Stimulated activated naive CD8-positive, alpha-beta T cell treated with anti-CD3 and anti-CD28 coated beads, Interleukin-15, Interleukin-2, amounts not matched to agents 100 U/mL and 50 U/mL, for 24 hours (primary cell): ENCODE data around the gene CYP2D6.
"Not testable (repeated sequence)": the region's sequence is repeated elsewhere in the genome, so short reads cannot be mapped to it uniquely, and the experiment has no call there.

Experiments used
- ATAC-seq: fragments of 150-1000 bp; cut with Tn5 transposase; one replicate; pipeline ENCODE4 v1.10.0; 2021
- DNase-seq: peaks from one replicate; pipeline ENCODE4 v3.0.0; 2021

CYP2D6 gene

DNA sequence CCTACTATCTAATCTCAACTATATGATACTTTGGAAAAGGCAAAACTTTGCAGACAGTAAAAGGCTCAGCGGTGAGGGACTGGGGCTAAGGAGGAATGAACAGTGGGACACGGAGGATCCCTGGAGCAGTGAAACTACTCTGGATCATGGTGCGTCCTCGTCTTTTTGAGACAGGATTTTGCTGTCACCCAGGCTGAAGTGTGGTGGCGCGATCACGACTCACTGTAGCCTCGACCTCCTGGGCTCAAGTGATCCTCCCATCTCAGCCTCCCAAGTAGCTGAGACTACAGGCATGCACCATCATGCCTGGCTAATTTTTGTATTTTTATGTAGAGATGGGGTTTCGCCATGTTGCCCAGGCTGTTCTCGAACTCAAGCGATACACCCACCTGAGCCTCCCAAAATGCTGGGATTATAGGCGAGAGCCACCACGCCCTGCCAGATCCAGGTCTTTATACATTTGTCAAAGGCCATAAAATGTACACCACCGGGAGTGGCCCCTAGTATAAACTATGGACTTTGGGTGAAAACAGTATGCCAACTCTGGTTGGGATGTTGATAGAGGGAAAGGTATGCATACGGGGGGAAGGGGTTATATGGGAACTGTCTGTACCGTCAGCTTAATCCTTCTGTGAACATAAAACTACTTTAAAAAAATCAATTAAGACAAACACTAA, 28.0 kb upstream of the CYP2D6 start:
- DNase-seq (no peak), ATAC-seq (no peak)

- no peak for DNase-seq
- ATAC-seq: no peak
Observed at GRCh38 chr22:42156598-42156997, 26.0 kb upstream of the CYP2D6 start.

- no peak for DNase-seq
- no peak for ATAC-seq
Observed at GRCh38 chr22:42156121-42156520, 25.5 kb upstream of the CYP2D6 start.

DNA sequence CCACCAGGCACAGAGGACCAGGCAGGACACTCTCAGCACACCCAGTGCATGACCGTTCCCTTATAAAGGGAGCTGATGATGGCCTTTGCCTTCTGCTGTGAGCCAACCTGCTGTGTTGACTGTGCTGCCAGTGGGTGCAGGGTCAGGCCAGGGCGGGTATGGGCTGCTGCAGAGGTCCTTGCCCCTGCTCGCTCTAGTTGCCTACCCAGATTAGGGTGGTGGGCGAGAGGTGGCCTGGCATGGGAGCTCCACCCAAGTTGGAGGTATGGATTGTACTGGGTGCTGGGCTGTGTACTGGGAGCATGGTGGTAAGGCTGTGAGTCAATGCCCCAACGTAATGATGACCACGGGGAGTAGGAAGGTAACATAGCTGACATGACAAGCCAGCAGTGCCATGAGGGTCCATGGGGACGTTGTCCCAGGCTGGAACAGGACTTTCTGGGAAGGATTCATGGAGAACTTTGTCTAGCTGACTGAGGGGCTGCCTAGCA, 24.5 kb upstream of the CYP2D6 start:
- ATAC-seq (peak; percentile 12), DNase-seq (no peak)

DNA sequence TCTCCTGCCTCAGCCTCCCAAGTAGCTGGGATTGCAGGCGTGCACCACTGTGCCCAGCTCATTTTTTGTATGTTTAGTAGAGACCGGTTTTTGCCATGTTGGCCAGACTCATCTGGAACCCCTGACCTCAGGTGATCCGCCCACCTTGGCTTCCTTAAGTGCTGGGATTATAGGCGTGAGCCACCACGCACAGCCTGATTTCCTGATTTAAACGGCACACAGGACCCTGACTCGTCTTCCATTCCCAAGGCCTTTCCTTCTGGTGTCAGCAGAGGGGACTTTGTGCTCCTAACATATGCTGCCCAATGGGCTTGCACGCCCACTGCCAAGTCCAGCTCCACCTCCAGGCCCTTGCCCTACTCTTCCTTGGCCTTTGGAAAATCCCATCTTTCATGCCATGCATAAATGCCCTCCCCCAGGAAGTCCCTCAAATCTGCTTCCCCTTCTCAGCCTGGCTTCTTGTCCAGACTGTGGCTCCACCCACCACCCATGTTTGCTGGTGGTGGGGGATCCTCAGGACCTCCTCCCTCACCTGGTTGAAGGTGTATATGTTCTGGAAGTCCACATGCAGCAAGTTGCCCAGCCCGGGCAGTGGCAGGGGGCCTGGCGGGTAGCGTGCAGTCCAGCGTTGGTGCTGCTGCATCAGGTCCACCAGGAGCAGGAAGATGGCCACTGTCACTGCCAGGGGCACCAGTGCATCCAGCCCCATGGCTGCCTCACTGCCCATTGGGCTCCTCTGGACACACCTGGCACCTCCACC, 23.9 kb upstream of the CYP2D6 start:
- no peak for DNase-seq
- ATAC-seq: no peak

- no peak for ATAC-seq
- no peak for DNase-seq
Observed at GRCh38 chr22:42152661-42153270, 22.2 kb upstream of the CYP2D6 start.

DNA sequence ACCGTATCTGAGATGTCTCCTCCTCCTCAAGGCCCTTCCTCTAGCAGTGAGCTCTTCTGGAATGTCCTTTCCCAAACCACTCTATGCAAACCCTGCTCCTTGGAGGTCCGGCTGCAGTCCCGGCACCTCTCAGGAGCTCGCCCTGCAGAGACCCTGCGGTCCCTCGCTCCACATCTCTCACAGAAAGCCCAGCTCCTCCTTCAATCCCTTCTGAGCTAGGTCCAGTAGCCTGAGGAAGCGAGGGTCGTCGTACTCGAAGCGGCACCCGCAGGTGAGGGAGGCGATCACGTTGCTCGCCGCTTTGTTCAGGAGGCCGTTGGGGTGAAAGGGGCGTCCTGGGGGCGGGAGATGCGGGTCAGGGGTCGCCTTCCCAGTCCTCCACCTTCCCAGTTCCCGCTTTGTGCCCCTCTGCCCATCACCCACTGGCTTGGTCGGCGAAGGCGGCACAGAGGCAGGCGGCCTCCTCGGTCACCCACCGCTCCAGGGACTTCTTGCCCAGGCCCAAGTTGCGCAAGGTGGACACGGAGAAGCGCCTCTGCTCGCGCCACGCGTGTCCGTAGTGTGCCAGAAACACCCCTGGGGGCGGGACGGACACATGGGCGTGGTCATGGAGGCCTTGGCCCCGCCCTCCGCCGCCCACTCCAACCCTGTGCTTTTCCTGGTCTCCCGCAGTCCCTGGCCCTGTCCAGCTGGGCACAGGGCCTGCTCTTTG, 21.5 kb upstream of the CYP2D6 start:
- no peak for ATAC-seq
- peak; percentile 19 for DNase-seq

- ATAC-seq: no peak
- no peak for DNase-seq
Observed at GRCh38 chr22:42150727-42151590, 20.3 kb upstream of the CYP2D6 start.

GRCh38 chr22:42149798-42150197, 19.2 kb upstream of the CYP2D6 start:
- not testable (repeated sequence) for DNase-seq, ATAC-seq

DNA sequence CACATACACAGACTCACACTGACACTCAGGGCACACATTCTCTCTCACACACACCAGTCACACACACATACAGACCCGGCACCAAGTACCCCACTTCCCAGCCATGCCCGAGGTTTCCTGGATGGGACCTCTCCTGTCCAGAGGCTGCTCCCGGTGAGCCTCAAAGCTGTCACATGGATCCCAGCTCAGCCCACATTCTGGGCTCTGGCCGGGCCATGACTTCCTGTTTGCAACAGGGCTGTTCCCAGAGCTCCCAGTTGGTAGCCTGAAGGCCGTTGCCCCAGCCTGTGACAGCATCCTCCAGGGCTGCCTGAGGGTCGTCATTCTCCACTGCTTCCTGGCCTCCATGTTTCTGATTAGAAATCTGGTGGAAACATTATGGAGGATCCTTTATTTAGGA, 14.6 kb upstream of the CYP2D6 start:
- no peak for ATAC-seq
- DNase-seq: no peak

DNA sequence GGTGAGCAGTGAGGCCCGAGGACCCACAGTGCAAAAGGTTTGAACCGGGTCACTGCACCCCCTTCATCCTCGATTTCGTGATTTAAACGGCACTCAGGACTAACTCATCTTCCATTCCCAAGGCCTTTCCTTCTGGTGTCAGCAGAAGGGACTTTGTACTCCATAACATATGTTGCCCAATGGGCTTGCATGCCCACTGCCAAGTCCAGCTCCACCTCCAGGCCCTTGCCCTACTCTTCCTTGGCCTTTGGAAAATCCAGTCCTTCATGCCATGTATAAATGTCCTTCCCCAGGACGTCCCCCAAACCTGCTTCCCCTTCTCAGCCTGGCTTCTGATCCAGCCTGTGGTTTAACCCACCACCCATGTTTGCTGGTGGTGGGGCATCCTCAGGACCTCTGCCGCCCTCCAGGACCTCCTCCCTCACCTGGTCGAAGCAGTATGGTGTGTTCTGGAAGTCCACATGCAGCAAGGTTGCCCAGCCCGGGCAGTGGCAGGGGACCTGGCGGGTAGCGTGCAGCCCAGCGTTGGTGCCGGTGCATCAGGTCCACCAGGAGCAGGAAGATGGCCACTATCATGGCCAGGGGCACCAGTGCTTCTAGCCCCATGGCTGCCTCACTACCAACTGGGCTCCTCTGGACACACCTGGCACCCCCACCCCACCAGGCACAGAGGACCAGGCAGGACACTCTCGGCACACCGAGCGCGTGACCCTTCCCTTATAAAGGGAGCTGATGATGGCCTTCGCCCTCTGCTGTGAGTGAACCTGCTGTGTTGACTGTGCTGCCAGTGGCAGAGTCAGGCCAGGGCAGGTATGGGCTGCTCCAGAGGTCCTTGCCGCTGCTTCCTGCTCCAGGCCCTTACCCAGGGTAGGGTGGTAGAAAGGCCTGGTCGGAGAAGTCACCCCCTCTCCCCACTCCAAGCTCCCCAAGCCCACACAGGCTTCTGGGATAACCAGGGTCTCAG, 13.5 kb upstream of the CYP2D6 start:
- not testable (repeated sequence) for ATAC-seq, DNase-seq

DNA sequence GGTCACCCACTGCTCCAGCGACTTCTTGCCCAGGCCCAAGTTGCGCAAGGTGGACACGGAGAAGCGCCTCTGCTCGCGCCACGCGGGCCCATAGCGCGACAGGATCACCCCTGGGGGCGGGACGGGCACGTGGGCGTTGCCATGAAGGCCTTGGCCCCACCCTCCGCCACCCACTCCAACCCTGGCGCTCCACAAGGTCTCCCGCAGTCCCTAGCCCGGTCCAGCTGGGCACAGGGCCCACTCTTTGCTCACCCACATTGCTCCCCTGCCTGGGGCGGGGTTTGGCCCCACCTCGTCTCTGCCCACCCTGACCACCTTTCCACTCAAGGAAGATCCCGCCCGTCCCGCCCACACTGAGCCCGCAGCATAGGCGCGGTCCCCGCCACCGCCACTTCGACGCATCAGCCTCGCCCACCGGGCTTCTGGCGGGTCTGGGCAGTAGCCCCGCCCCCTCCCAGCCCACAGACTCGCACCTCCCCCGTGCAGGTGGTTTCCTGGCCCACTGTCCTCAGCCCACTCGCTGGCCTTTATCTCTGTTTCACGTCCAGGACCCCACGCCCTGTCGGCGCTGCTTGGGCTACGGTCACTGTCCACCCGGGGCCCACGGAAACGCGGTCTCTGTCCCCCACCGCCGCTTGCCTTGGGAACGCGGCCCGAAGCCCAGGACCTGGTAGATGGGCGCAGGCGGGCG, 12.3 kb upstream of the CYP2D6 start:
- DNase-seq (no peak), ATAC-seq (no peak)

- ATAC-seq, DNase-seq: not testable (repeated sequence)
Observed at GRCh38 chr22:42141307-42142057, 10.9 kb upstream of the CYP2D6 start.

DNA sequence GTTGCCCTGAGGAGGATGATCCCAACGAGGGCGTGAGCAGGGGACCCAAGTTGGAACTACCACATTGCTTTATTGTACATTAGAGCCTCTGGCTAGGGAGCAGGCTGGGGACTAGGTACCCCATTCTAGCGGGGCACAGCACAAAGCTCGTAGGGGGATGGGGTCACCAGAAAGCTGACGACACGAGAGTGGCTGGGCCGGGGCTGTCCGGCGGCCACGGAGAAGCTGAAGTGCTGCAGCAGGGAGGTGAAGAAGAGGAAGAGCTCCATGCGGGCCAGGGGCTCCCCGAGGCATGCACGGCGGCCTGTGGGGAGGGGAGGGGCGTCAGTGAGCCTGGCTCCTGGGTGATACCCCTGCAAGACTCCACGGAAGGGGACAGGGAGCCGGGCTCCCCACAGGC, 9.5 kb upstream of the CYP2D6 start:
- not testable (repeated sequence) for ATAC-seq, DNase-seq

DNA sequence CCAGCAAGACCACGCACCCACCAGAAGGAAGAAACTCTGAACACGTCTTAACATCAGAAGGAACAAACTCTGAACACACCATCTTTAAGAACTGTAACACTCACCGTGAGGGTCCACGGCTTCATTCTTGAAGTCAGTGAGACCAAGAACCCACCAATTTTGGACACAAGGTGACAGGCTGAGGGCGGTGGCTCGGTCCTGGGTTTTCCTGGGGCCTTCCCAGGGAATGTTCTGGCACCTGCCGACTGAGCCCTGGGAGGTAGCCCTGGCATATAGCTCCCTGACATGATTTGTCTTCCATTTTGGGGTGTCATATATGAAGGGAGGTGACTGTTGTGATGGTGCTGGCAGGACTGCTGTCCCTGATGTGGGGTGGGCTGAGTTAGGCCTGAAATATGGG, 8.9 kb upstream of the CYP2D6 start:
- ATAC-seq, DNase-seq: not testable (repeated sequence)

DNA sequence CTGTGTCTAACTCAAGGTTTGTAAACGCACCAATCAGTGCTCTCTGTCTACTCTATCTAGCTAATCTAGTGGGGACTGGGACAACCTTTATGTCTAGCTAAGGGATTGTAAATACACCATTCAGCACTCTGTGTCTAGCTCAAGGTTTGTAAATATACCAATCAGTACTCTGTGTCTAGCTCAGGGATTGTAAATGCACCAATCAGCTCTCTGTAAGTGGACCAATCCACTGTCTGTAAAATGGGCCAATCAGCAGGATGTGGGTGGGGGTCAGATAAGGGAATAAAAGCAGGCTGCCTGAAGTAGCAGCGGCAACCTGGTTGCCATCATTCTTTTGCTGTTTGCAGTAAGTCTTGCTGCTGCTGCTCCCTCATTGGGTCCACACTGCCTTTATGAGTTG, 8.4 kb upstream of the CYP2D6 start:
- ATAC-seq (no peak), DNase-seq (no peak)

- no peak for DNase-seq
- ATAC-seq: no peak
Observed at GRCh38 chr22:42138122-42138770, 7.6 kb upstream of the CYP2D6 start.

DNA sequence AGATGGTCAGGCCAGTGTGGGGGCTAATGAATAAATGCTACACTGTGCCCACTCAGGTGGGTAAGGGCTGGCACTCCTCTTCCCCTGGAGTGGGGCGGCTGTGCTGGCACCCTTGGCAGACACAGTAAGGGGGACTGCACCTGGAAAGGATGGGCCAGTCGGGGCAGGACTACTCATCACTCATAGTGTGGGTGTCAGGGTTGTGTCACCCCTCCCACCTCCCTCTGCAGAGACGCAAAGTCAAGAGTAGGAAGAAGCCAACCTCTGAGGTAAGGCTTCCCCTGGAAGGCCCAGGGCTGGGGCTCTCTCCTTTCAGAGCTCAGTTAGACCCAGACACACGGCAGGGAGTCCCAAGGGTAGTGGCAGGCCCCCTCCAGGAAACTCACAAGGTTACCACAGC, 5.1 kb upstream of the CYP2D6 start:
- not testable (repeated sequence) for DNase-seq
- peak; percentile 91 for ATAC-seq
